NT2/D1 (cell line): ENCODE results near the gene RAD18.

Source experiments
- DNase-seq: peaks from one replicate; pipeline ENCODE4 v3.0.0-alpha.2; 2011; ENCODE audit warnings: low read depth, low spot score
- H3K27me3 ChIP-seq: 2 replicates; pipeline ENCODE4 v1.6.0; 2011; ENCODE audit warnings: mild to moderate bottlenecking; ENCODE audit not compliant: insufficient read length, insufficient read depth
- H3K36me3 ChIP-seq: 2 replicates; pipeline ENCODE4 v1.6.1; 2011; ENCODE audit warnings: mild to moderate bottlenecking, low read length, mixed read lengths; ENCODE audit not compliant: insufficient read depth, insufficient read length
- H3K4me1 ChIP-seq: 2 replicates; pipeline ENCODE4 v1.5.1; 2011; ENCODE audit not compliant: insufficient read depth, insufficient read length
- H3K4me3 ChIP-seq: 2 replicates; pipeline ENCODE4 v1.5.1; 2011; ENCODE audit warnings: low read depth; ENCODE audit not compliant: insufficient read length
- H3K9ac ChIP-seq: 2 replicates; pipeline ENCODE4 v1.6.0; 2011; ENCODE audit warnings: low read depth; ENCODE audit not compliant: insufficient read length
- H3K9me3 ChIP-seq: 2 replicates; pipeline ENCODE4 v1.5.1; 2011; ENCODE audit warnings: mild to moderate bottlenecking, low read length; ENCODE audit not compliant: insufficient read depth
- SUZ12 ChIP-seq: IDR thresholded peaks from 2 replicates; pipeline ENCODE4 v1.6.1; 2011; ENCODE audit not compliant: insufficient read length, insufficient read depth; ENCODE audit errors: extremely low read depth
- YY1 ChIP-seq: IDR thresholded peaks from 2 replicates; pipeline ENCODE4 v1.6.1; 2011; ENCODE audit not compliant: insufficient read length, insufficient read depth
- ZNF274 ChIP-seq: IDR thresholded peaks from 2 replicates; pipeline ENCODE4 v1.6.1; 2011; ENCODE audit warnings: mild to moderate bottlenecking, low read depth, low read length

Gene RAD18

GRCh38 chr3:8929860-8930259 lies 33.4 kb downstream of the RAD18 start:
- no peak overlapping the region for H3K4me3 ChIP-seq
- TF ChIP-seq YY1 (no peak), ZNF274 (no peak), SUZ12 (no peak)

GRCh38 chr3:8914491-8914890 lies 48.8 kb downstream of the RAD18 start:
- no peak for TF ChIP-seq YY1
- TF ChIP-seq ZNF274, result no peak
- no peak for TF ChIP-seq SUZ12
- H3K9me3 ChIP-seq, result no peaks in the 10 kb centered on the region
- peaks cover 32% of the 10 kb centered on the region for H3K36me3 ChIP-seq
- H3K4me3 ChIP-seq, result no peak overlapping the region
- no peaks in the 10 kb centered on the region for H3K4me1 ChIP-seq
- DNase-seq, result no peak
- no peak overlapping the region for H3K9ac ChIP-seq
- H3K27me3 ChIP-seq, result no peaks in the 10 kb centered on the region

More at GRCh38 chr3:8929860-8930259, 33.4 kb downstream of the RAD18 start:
- no peak for DNase-seq
- Histone ChIP-seq H3K36me3 (peaks cover 13% of the 10 kb centered on the region), H3K4me1 (no peaks in the 10 kb centered on the region), H3K9ac (no peak overlapping the region), H3K27me3 (no peaks in the 10 kb centered on the region), H3K9me3 (no peaks in the 10 kb centered on the region)

GRCh38 chr3:8911781-8912180 lies 51.5 kb downstream of the RAD18 start:
- TF ChIP-seq SUZ12 (no peak), YY1 (no peak), ZNF274 (no peak)
- Histone ChIP-seq H3K9me3 (no peaks in the 10 kb centered on the region), H3K4me3 (no peak overlapping the region), H3K36me3 (peaks cover 50% of the 10 kb centered on the region), H3K4me1 (no peaks in the 10 kb centered on the region), H3K27me3 (no peaks in the 10 kb centered on the region), H3K9ac (no peak overlapping the region)
- no peak for DNase-seq

- no peak for DNase-seq
- no peak overlapping the region for H3K4me3 ChIP-seq
- H3K36me3 ChIP-seq, result peaks cover 60% of the 10 kb centered on the region
- no peaks in the 10 kb centered on the region for H3K4me1 ChIP-seq
- H3K9me3 ChIP-seq, result no peaks in the 10 kb centered on the region
- H3K27me3 ChIP-seq, result no peaks in the 10 kb centered on the region
- H3K9ac ChIP-seq, result no peak overlapping the region
- no peak for TF ChIP-seq ZNF274
- no peak for TF ChIP-seq SUZ12
- no peak for TF ChIP-seq YY1
These were observed 54.1 kb downstream of the RAD18 start for GRCh38 chr3:8909160-8909559.

- Histone ChIP-seq H3K27me3 (no peaks in the 10 kb centered on the region), H3K9ac (no peak overlapping the region), H3K4me3 (no peak overlapping the region), H3K4me1 (no peaks in the 10 kb centered on the region), H3K9me3 (no peaks in the 10 kb centered on the region), H3K36me3 (peaks cover 44% of the 10 kb centered on the region)
- DNase-seq, result no peak
- TF ChIP-seq ZNF274, result no peak
- TF ChIP-seq SUZ12, result no peak
- no peak for TF ChIP-seq YY1
These were observed 60.1 kb downstream of the RAD18 start for GRCh38 chr3:8903191-8903590.

GRCh38 chr3:8900869-8901268 lies 62.4 kb downstream of the RAD18 start:
- DNase-seq, result no peak
- Histone ChIP-seq H3K4me1 (no peaks in the 10 kb centered on the region), H3K9ac (no peak overlapping the region), H3K9me3 (no peaks in the 10 kb centered on the region), H3K4me3 (no peak overlapping the region), H3K27me3 (no peaks in the 10 kb centered on the region), H3K36me3 (peaks cover 40% of the 10 kb centered on the region)
- no peak for TF ChIP-seq ZNF274
- no peak for TF ChIP-seq YY1
- no peak for TF ChIP-seq SUZ12

GRCh38 chr3:8899876-8900460 lies 63.3 kb downstream of the RAD18 start:
- Histone ChIP-seq H3K9me3 (no peaks in the 10 kb centered on the region), H3K36me3 (peaks cover 47% of the 10 kb centered on the region), H3K9ac (no peak overlapping the region), H3K4me1 (no peaks in the 10 kb centered on the region), H3K4me3 (no peak overlapping the region), H3K27me3 (no peaks in the 10 kb centered on the region)
- TF ChIP-seq YY1 (no peak), ZNF274 (no peak), SUZ12 (no peak)
- DNase-seq, result no peak

- H3K36me3 ChIP-seq, result peaks cover 44% of the 10 kb centered on the region
- no peaks in the 10 kb centered on the region for H3K27me3 ChIP-seq
- H3K9me3 ChIP-seq, result no peaks in the 10 kb centered on the region
- TF ChIP-seq ZNF274 (no peak), SUZ12 (no peak), YY1 (no peak)
- no peak overlapping the region for H3K9ac ChIP-seq
- no peak overlapping the region for H3K4me3 ChIP-seq
- no peak for DNase-seq
- no peaks in the 10 kb centered on the region for H3K4me1 ChIP-seq
These were observed 67.4 kb downstream of the RAD18 start for GRCh38 chr3:8895829-8896228.
